Erythroblast (primary cell): ENCODE data around the gene PTPRT.
"Not testable (repeated sequence)": the region's sequence is repeated elsewhere in the genome, so short reads cannot be mapped to it uniquely, and the experiment has no call there.

Experiments
- DNase-seq, 2 experiments: peaks; one replicate each; lab custom pipeline; 2025; lab: John Stamatoyannopoulos, UW
- GATA1 ChIP-seq: IDR thresholded peaks from 2 replicates; pipeline ENCODE4 v1.6.1; 2011; ENCODE audit warnings: low read depth, mild to moderate bottlenecking, control low read depth, low read length, moderate library complexity
- POLR2A ChIP-seq: IDR thresholded peaks from 2 replicates; pipeline ENCODE4 v1.6.1; 2011; ENCODE audit warnings: mild to moderate bottlenecking, low read length

PTPRT gene

DNA sequence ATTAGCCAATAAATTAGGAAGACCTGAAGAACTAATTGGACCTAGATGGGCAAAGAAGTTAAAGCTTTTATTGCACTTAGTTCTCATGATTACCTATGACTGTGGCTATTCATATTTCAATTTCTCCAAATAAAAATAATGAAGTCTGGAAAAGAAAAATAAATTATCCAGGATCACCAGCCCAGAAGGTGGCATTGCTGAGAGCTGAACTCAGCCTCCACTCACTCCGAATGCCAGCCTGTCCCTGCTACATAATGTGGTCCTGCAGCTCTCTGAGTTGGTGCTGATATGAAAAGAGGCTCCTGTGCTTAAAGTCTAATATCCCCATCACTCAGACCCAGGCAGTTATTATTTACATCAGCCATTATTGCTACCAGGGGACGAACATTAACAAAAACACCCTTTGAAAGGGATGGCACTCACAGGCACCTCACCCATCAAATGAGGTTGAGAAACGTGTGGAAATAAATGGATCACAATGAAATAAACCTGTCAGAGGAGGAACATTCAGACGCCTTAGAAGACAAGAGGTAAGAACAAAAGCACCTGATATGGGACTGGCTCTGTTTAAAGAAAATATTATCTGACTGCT, 921.8 kb downstream of the PTPRT start:
- TF ChIP-seq GATA1 = no peak
- no peak for TF ChIP-seq POLR2A
- DNase-seq = no peak

- no peak for TF ChIP-seq POLR2A
- no peak for DNase-seq
Observed at GRCh38 chr20:42261766-42262270, 927.9 kb downstream of the PTPRT start.

- no peak for TF ChIP-seq POLR2A
- no peak for TF ChIP-seq GATA1
- no peak for DNase-seq
Observed at GRCh38 chr20:42260184-42260583, 929.5 kb downstream of the PTPRT start.

DNA sequence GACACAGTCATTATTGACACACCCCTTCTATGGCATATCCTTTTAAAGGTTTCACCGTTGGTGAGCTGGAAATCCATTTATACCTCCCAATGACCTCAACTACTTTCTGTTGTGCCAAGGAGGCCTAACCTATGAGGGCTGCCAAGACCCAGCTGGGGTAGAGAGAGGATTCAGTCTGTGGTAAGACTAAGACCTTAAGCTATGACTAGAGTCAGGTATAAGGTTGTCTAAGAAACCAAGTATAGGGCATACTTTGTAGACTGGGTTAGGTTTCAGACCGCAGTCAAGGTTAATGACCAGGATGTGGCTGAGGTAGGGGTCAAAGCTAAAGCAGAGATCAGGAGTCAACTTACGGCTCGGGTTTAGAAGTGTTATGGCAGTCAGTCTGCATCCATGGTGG, 930.3 kb downstream of the PTPRT start:
- no peak for TF ChIP-seq GATA1
- TF ChIP-seq POLR2A = no peak
- no peak for DNase-seq

DNA sequence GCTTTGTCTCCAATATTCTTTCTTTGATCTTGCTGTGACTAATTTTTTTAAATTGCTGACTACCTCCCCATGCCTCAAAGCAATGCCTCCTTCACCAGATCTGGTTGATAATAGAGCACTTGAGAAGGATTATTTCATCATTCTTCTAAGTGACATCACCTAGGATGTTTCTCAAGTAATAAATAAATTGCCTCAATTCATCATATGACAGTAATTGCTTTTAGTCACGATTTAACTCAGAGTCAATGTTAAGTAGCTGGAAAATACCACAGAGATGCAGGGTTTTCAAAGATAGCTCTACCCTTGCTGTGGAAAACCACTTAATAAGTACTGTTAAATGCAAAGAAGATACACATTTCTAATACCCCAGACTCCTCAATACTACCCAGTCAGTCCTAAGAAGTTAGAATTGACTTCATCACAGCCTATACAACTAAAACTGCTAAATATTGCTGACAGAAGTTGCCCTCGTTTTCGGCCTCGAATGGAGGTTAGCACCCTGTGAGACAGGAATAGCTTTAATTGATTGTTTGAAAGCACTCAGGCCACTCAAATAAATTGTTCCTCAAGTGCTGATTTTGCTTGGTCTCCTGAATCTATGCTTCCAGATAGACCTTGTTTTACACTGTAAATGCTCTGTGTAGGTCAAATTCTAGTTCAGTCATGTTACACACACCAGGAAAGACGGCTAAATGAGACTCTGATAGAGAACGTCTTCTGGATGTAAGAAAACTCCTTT, 931.0 kb downstream of the PTPRT start:
- TF ChIP-seq POLR2A = no peak
- no peak for TF ChIP-seq GATA1
- DNase-seq = no peak

- DNase-seq = no peak
- TF ChIP-seq POLR2A = no peak
- no peak for TF ChIP-seq GATA1
Observed at GRCh38 chr20:42255821-42256220, 933.9 kb downstream of the PTPRT start.

GRCh38 chr20:42254673-42255072, 935.0 kb downstream of the PTPRT start:
- TF ChIP-seq POLR2A (no peak), GATA1 (no peak)
- no peak for DNase-seq

GRCh38 chr20:42252116-42252515, 937.6 kb downstream of the PTPRT start:
- TF ChIP-seq POLR2A (no peak), GATA1 (no peak)
- DNase-seq = no peak

DNA sequence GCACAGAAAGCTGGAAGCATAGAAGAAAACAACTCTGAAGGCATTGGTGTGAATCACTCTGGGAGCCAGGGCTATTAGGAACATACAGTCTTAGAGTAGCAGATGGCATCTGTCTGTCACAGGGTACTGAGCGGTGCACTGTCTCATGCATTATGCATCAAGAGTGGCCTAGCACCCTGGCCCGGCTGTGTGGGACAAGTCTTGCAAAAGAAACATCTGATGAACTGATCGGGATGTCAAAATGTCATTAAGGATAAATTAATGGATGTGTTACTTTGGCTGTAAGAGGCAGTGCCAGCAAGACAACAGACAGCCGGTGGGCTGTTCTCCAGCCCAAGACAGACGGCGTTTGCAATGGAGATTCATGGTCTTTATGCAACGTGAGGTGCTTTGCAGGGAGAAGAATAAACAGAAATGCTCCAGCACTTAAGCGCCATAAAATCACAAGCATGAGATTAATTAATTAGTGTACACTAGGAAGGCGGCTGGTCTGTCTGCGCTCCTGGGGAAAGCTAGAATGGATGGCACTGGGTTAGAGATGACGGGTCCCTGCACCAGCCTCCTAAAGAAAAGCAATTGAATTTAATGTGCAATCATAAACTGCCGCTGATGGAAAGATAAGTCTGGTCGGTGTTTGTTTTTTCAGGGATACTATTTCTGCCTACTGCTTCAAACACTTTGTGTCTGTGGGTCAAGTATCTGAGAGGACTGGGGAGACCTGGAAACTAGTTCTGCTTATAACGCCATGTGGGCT, 970.9 kb downstream of the PTPRT start:
- DNase-seq = no peak
- no peak for TF ChIP-seq GATA1
- no peak for TF ChIP-seq POLR2A

- TF ChIP-seq POLR2A (no peak), GATA1 (no peak)
- no peak for DNase-seq
Observed at GRCh38 chr20:42214074-42214473, 975.6 kb downstream of the PTPRT start.

- TF ChIP-seq GATA1 (no peak), POLR2A (no peak)
- no peak for DNase-seq
Observed at GRCh38 chr20:42212391-42212790, 977.3 kb downstream of the PTPRT start.

GRCh38 chr20:42206557-42206956, 983.1 kb downstream of the PTPRT start:
- not testable (repeated sequence) for DNase-seq

DNA sequence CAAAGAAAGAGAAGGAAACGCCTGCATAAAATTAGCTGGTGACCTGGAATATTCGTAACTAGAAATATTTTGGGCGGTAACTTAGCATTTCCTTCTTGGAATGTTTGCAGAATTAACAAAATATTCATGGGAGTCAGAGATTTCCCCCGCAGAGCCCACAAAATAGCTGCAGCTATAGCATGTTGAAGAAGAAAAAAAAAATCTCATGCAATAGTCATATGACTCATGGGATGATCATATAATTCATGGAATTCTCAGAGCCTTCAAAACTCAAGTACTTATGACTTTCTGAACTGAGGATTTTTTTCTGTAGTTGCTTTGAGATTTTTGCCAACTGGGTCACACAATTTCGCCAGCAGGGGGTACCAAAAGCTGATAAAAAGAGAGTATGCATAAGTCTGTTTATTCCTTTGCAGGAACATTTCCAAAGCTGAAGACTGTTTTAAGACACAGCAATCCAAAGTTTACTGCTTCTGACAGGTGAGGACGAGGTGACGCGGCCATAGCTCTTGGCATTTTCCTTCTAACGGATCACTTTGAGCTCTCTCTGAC, 985.5 kb downstream of the PTPRT start:
- no peak for TF ChIP-seq GATA1
- no peak for TF ChIP-seq POLR2A
- DNase-seq = no peak

DNA sequence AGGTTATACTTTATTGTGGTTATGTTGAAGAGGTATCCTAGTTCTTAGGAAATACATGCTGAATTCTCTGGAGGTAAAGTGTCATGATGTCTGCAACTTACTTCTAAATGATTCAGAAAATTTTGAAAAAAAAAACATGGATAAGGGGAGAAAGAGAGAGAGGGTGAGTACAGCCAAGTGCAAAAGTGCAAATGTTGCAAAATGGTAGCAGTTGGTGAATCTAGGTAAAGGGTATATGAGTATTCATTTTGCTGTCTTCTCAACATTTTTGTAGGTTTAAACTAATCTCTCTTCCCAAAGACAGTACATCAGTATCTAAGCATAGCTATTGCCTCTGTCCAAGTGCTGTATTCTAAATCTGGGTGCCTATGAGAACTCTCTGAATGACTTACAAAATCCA, 992.1 kb downstream of the PTPRT start:
- DNase-seq = no peak
- no peak for TF ChIP-seq GATA1
- TF ChIP-seq POLR2A = no peak

DNA sequence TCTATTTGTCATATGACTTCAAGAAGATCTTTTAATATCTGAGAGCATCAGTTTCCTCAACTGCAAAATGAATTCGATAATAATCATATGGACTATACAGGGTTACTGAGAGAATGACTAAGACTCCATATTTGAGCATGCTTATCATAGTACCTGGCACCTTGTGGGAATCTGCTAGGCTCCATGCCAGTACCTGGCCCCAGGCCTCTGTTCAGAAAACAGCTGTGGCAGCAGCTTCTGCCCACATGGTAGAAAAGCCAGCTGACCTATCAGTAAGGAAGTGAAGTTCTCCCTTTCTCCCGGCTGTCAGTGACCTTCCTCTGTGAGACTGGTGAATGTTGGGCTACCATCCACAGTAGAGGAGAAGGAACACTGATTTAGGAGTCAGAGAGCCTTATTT, 996.6 kb downstream of the PTPRT start:
- TF ChIP-seq POLR2A (no peak), GATA1 (no peak)
- no peak for DNase-seq
